Panc1 (cell line): Measurements from ENCODE around the gene ARFGAP1. TPM values are rescaled to one million over a fixed set of nuclear protein-coding genes. Genes with fewer than 3 reads are reported as not detected.

ENCODE experiments used
- ATAC-seq: fragments of 200-7000 bp; cut with Tn5 transposase; 2 replicates; pipeline ENCODE4 v1.9.1; 2020; ENCODE audit warnings: mild to moderate bottlenecking, moderate library complexity
- BruUV-seq: library from RNA; stranded (reverse); fragments of 400-500 nt; replicated peaks from 2 replicates; lab custom pipeline; 2021; lab: Mats Ljungman, UMichigan
- CTCF ChIA-PET: fragments of 300-600 bp; sonication (Branson Sonifier 250); formaldehyde crosslinking; loops from one replicate; lab custom pipeline; 2022; ENCODE audit warnings: antibody characterized with exemption; lab: Charles Lee
- POLR2A ChIA-PET: fragments of 300-600 bp; sonication (Branson Sonifier 250); formaldehyde crosslinking; loops from one replicate; lab custom pipeline; 2022; ENCODE audit warnings: antibody characterized with exemption; lab: Charles Lee
- DNase-seq: peaks from one replicate; pipeline ENCODE4 v3.0.0-alpha.2; 2010; ENCODE audit warnings: low read depth, low spot score
- H3K27ac ChIP-seq: 2 replicates; pipeline ENCODE4 v1.5.1; 2011; ENCODE audit warnings: mild to moderate bottlenecking, low read length, inconsistent platforms
- H3K27me3 ChIP-seq: fragments of 200-500 bp; sonication (Bioruptor generic); 2 replicates; pipeline ENCODE4 v1.6.0; 2014; ENCODE audit warnings: low read length, inconsistent platforms; ENCODE audit not compliant: control insufficient read depth, insufficient read depth
- H3K36me3 ChIP-seq: fragments of 200-500 bp; sonication (Bioruptor generic); 2 replicates; pipeline ENCODE4 v1.5.1; 2014; ENCODE audit warnings: inconsistent platforms, mild to moderate bottlenecking, low read length, moderate library complexity; ENCODE audit not compliant: control insufficient read depth, insufficient read depth
- H3K4me1 ChIP-seq: 2 replicates; pipeline ENCODE4 v1.5.1; 2011; ENCODE audit warnings: inconsistent platforms, mild to moderate bottlenecking, low read length, moderate library complexity; ENCODE audit not compliant: control insufficient read depth, insufficient read depth
- H3K4me3 ChIP-seq, 2 experiments: 2 replicates each; pipeline ENCODE4 v1.5.1; 2011 to 2012; ENCODE audit warnings: low read depth in 2 of 2, low read length in 2 of 2, mild to moderate bottlenecking in 2 of 2, inconsistent platforms in 1 of 2, moderate library complexity in 1 of 2
- H3K9me3 ChIP-seq: fragments of 200-500 bp; sonication (Bioruptor generic); 2 replicates; pipeline ENCODE4 v1.5.1; 2014; ENCODE audit warnings: low read depth, mild to moderate bottlenecking, inconsistent platforms, low read length, moderate library complexity; ENCODE audit not compliant: control insufficient read depth, insufficient read depth
- CTCF ChIP-seq: fragments of 450-650 bp; IDR thresholded peaks from 2 replicates; pipeline ENCODE4 v1.5.1; 2017; ENCODE audit warnings: mild to moderate bottlenecking
- POLR2AphosphoS5 ChIP-seq: IDR thresholded peaks from 2 replicates; pipeline ENCODE4 v1.6.1; 2012; ENCODE audit warnings: mild to moderate bottlenecking, low read depth, low read length, moderate library complexity
- REST ChIP-seq, 2 experiments: IDR thresholded peaks; 2 replicates each; pipeline ENCODE4 v1.6.1; 2011 to 2012; ENCODE audit warnings: low read depth in 2 of 2, control low read depth in 1 of 2, low read length in 1 of 2, mild to moderate bottlenecking in 1 of 2, moderate library complexity in 1 of 2; ENCODE audit not compliant: insufficient read depth in 1 of 2
- SIN3A ChIP-seq: IDR thresholded peaks from 2 replicates; pipeline ENCODE4 v1.6.1; 2012; ENCODE audit warnings: low read depth, mild to moderate bottlenecking, low read length, moderate library complexity, borderline replicate concordance; ENCODE audit not compliant: insufficient read depth
- TCF7L2 ChIP-seq: IDR thresholded peaks from 2 replicates; pipeline ENCODE4 v1.6.1; 2011; ENCODE audit warnings: mild to moderate bottlenecking, low read depth, low read length, inconsistent platforms
- in situ Hi-C: cut with HindIII; loops from 2 replicates; pipeline ENCODE4 v1.10.0; 2016; ENCODE audit warnings: low sequenced_read_pairs, low pct_unique_long_range_greater_than_20kb
- intact Hi-C: fragments of 100-400 bp; cut with micrococcal nuclease; formaldehyde crosslinking; loops from one replicate; pipeline ENCODE4 v1.10.0; 2022; ENCODE audit not compliant: unreplicated experiment
- total RNA-seq: library from RNA; stranded (reverse); gene quantifications from one replicate; pipeline ENCODE4 v1.2.1, GENCODE V29; 2021; ENCODE audit not compliant: unreplicated experiment

The ARFGAP1 gene
- total RNA-seq, 1 experiment from 2014 or later = 110 TPM

GRCh38 chr20:63325554-63326313 lies 53.1 kb downstream of the ARFGAP1 start:
- TF ChIP-seq POLR2AphosphoS5 = no peak
- TF ChIP-seq CTCF = no peak
- no peak for TF ChIP-seq REST (IDR thresholded peaks at IDR 0.05; ENCODE audit: insufficient read depth in 1 of 2, low read depth in 2 of 2, low read length in 1 of 2)
- TF ChIP-seq SIN3A = no peak
- TF ChIP-seq TCF7L2 = no peak
- ATAC-seq = no peak
- H3K27me3 ChIP-seq = no peaks in the 10 kb centered on the region
- H3K36me3 ChIP-seq = no peaks in the 10 kb centered on the region
- in situ Hi-C loops (no loop called here), intact Hi-C loops (no loop called here)
- no peak overlapping the region for H3K27ac ChIP-seq
- DNase-seq = no peak
- H3K4me1 ChIP-seq = no peaks in the 10 kb centered on the region
- no peak overlapping the region for H3K4me3 ChIP-seq
- POLR2A ChIA-PET = interaction anchor here (0.6 kb wide), 1 partner anchor 8 kb away, joined by 3 read pairs; no protein-coding TSS in a partner anchor
- no peaks in the 10 kb centered on the region for H3K9me3 ChIP-seq
- no TSS peak for BruUV-seq
- CTCF ChIA-PET = no interaction called here

GRCh38 chr20:63326314-63327230 lies 54.0 kb downstream of the ARFGAP1 start:
- ATAC-seq = no peak
- H3K36me3 ChIP-seq = no peaks in the 10 kb centered on the region

More at GRCh38 chr20:63326314-63327230, 54.0 kb downstream of the ARFGAP1 start:
- Histone ChIP-seq H3K27ac (no peak overlapping the region), H3K27me3 (no peaks in the 10 kb centered on the region), H3K9me3 (no peaks in the 10 kb centered on the region), H3K4me1 (no peaks in the 10 kb centered on the region), H3K4me3 (no peak overlapping the region)
- intact Hi-C loops = no loop called here
- BruUV-seq = no TSS peak
- no peak for TF ChIP-seq REST (IDR thresholded peaks at IDR 0.05; ENCODE audit: insufficient read depth in 1 of 2, low read depth in 2 of 2, low read length in 1 of 2)
- in situ Hi-C loops = no loop called here
- ChIA-PET CTCF (no interaction called here), POLR2A (no interaction called here)
- DNase-seq = no peak
